MCF 10A (cell line): ENCODE data around the gene PNPLA7. TPM values are rescaled to one million over a fixed set of nuclear protein-coding genes. Genes with fewer than 3 reads are reported as not detected.

Source experiments
- BruUV-seq: library from RNA; stranded (reverse); fragments of 400-500 nt; replicated peaks from 2 replicates; lab custom pipeline; 2021; lab: Mats Ljungman, UMichigan
- CTCF ChIA-PET: fragments of 300-600 bp; sonication (Branson Sonifier 250); formaldehyde crosslinking; extraction: SDS; loops from one replicate; lab custom pipeline; 2021; ENCODE audit warnings: antibody characterized with exemption, inconsistent platforms; lab: Yijun Ruan, JAX
- POLR2A ChIA-PET: fragments of 300-600, 350-650 bp; sonication (Branson Sonifier 250); formaldehyde crosslinking; extraction: SDS; loops from one replicate; lab custom pipeline; 2020; ENCODE audit warnings: antibody characterized with exemption, inconsistent platforms; lab: Yijun Ruan, JAX
- DNase-seq: peaks from one replicate; pipeline ENCODE4 v3.0.0-alpha.2; 2018; ENCODE audit not compliant: unreplicated experiment
- H3K27ac Mint-ChIP-seq: one replicate; pipeline ENCODE4 v1.8.0; 2022; ENCODE audit warnings: mild to moderate bottlenecking, low read depth, mixed read lengths; ENCODE audit not compliant: unreplicated experiment
- H3K27me3 Mint-ChIP-seq: one replicate; pipeline ENCODE4 v1.8.0; 2022; ENCODE audit warnings: mixed read lengths; ENCODE audit not compliant: insufficient read depth, unreplicated experiment
- H3K36me3 Mint-ChIP-seq: one replicate; pipeline ENCODE4 v1.8.0; 2022; ENCODE audit warnings: mild to moderate bottlenecking, moderate library complexity, mixed read lengths; ENCODE audit not compliant: insufficient read depth, unreplicated experiment
- H3K4me1 Mint-ChIP-seq: one replicate; pipeline ENCODE4 v1.8.0; 2022; ENCODE audit warnings: mixed read lengths; ENCODE audit not compliant: insufficient read depth, unreplicated experiment
- H3K4me3 Mint-ChIP-seq: one replicate; pipeline ENCODE4 v1.8.0; 2022; ENCODE audit warnings: mild to moderate bottlenecking, moderate library complexity, mixed read lengths; ENCODE audit not compliant: unreplicated experiment
- H3K9me3 Mint-ChIP-seq: one replicate; pipeline ENCODE4 v1.8.0; 2022; ENCODE audit warnings: mixed read lengths; ENCODE audit not compliant: unreplicated experiment
- CTCF ChIP-seq: fragments of 200-600 bp; IDR thresholded peaks from one replicate; pipeline ENCODE4 v1.8.0; 2022; ENCODE audit warnings: antibody characterized with exemption, mild to moderate bottlenecking; ENCODE audit not compliant: unreplicated experiment
- intact Hi-C: fragments of 100-400 bp; cut with micrococcal nuclease; formaldehyde crosslinking; loops from 2 replicates; pipeline ENCODE4 v1.14.1; 2022
- total RNA-seq: library from RNA; stranded (reverse); gene quantifications from 2 replicates; pipeline ENCODE4 v1.2.3, GENCODE V29; 2022

Gene PNPLA7
- total RNA-seq, 1 experiment from 2014 or later = 0.86 TPM

GRCh38 chr9:137454597-137455358, 95.4 kb downstream of the PNPLA7 start:
- DNase-seq = no peak
- Mint-ChIP-seq H3K27me3 (no peaks in the 10 kb centered on the region), H3K27ac (no peak overlapping the region), H3K4me1 (peaks cover 9% of the 10 kb centered on the region), H3K4me3 (peak overlapping the region; percentile 68), H3K36me3 (peaks cover 6% of the 10 kb centered on the region), H3K9me3 (no peaks in the 10 kb centered on the region)
- CTCF ChIA-PET = no interaction called here
- TF ChIP-seq CTCF = no peak
- intact Hi-C loops = no loop called here
- POLR2A ChIA-PET = interaction anchor here (0.6 to 0.8 kb wide), 2 partner anchors 8 to 96 kb away, joined by 3 read pairs; partner anchors contain the start of gene PNPLA7
- BruUV-seq = no TSS peak

GRCh38 chr9:137454145-137454596, 96.0 kb downstream of the PNPLA7 start:
- Mint-ChIP-seq H3K9me3 (no peaks in the 10 kb centered on the region), H3K27me3 (no peaks in the 10 kb centered on the region), H3K4me3 (peak overlapping the region; percentile 68), H3K27ac (no peak overlapping the region), H3K36me3 (peaks cover 6% of the 10 kb centered on the region), H3K4me1 (peaks cover 9% of the 10 kb centered on the region)
- POLR2A ChIA-PET = no interaction called here
- CTCF ChIA-PET = interaction anchor here (1.2 kb wide), 1 partner anchor 9 kb away, joined by 3 read pairs; no protein-coding TSS in a partner anchor
- intact Hi-C loops = no loop called here
- BruUV-seq = no TSS peak
- no peak for TF ChIP-seq CTCF
- no peak for DNase-seq

- intact Hi-C loops = no loop called here
Measured at GRCh38 chr9:137453643-137454081, 96.5 kb downstream of the PNPLA7 start.

More at GRCh38 chr9:137453643-137454081, 96.5 kb downstream of the PNPLA7 start:
- no TSS peak for BruUV-seq
- no peak for TF ChIP-seq CTCF
- H3K36me3 Mint-ChIP-seq = peaks cover 6% of the 10 kb centered on the region
- peaks cover 9% of the 10 kb centered on the region for H3K4me1 Mint-ChIP-seq
- ChIA-PET CTCF (interaction anchor here (1.2 to 1.8 kb wide), 2 partner anchors 8 to 31 kb away, joined by 3 to 5 read pairs; partner anchors contain the start of gene EXD3), POLR2A (no interaction called here)
- peak; percentile 56 for DNase-seq
- no peak overlapping the region for H3K27ac Mint-ChIP-seq
- no peaks in the 10 kb centered on the region for H3K9me3 Mint-ChIP-seq
- H3K27me3 Mint-ChIP-seq = no peaks in the 10 kb centered on the region
- peak overlapping the region; percentile 68 for H3K4me3 Mint-ChIP-seq
